Psoas muscle (tissue), 8 donors: Measurements from ENCODE around the gene DENND2C. TPM values are rescaled to one million over a fixed set of nuclear protein-coding genes. Genes with fewer than 3 reads are reported as not detected.

Source experiments
- ATAC-seq, 4 donors: fragments of 200-7000 bp; cut with Tn5 transposase; one replicate each; pipeline ENCODE4 v1.9.1; 2020; ENCODE audit warnings: moderate library complexity in 3 of 4, mild to moderate bottlenecking in 2 of 4
- DNase-seq, 2 donors: peaks; one replicate each; pipeline ENCODE4 v3.0.0-alpha.2; 2020
- H3K27ac ChIP-seq: fragments of 200-600 bp; one replicate; pipeline ENCODE4 v1.8.0; 2022
- H3K27me3 ChIP-seq, 3 donors: fragments of 200-600 bp in 1 of 3; one replicate each; pipeline versions ENCODE4 v1.6.1 to v1.8.0; 2013 to 2022; ENCODE audit warnings: low read length in 2 of 3, mild to moderate bottlenecking in 2 of 3, moderate library complexity in 1 of 3; ENCODE audit not compliant: insufficient read depth in 3 of 3
- H3K36me3 ChIP-seq, 2 donors: fragments of 200-600 bp in 1 of 2; one replicate each; pipeline versions ENCODE4 v1.6.1 to v1.8.0; 2013 to 2022; ENCODE audit warnings: low read depth in 1 of 2, mild to moderate bottlenecking in 1 of 2, moderate library complexity in 1 of 2; ENCODE audit not compliant: insufficient read depth in 1 of 2
- H3K4me1 ChIP-seq: fragments of 200-600 bp; one replicate; pipeline ENCODE4 v1.8.0; 2022
- H3K4me3 ChIP-seq: fragments of 200-600 bp; one replicate; pipeline ENCODE4 v1.8.0; 2022; ENCODE audit warnings: mild to moderate bottlenecking
- H3K9me3 ChIP-seq: fragments of 200-600 bp; one replicate; pipeline ENCODE4 v1.8.0; 2022
- WGBS, 3 donors: extraction: QIAGEN DNeasy Blood & Tissue Kit; methylation state at CpG; one replicate each; pipeline versions ENCODE4 v1.1.6 to v1.1.7; 2013; 5-methylcytosine and 5-hydroxymethylcytosine counted together
- intact Hi-C, 2 donors: fragments of 100-400 bp; cut with DNase I; formaldehyde crosslinking; loops; one replicate each; pipeline versions ENCODE4 v1.11.0 to v1.14.2; 2022
- polyA plus RNA-seq, 3 donors: library from polyadenylated mRNA; stranded (reverse); fragments of 200-250 nt; gene quantifications; one replicate each; pipeline ENCODE4 v1.2.3, GENCODE V29; 2013
- total RNA-seq, 4 donors: library from RNA; stranded (reverse); fragmentation: NEBNext Ultra II Directional in 2 of 4; extraction: Animal tissue kit (Norgen Biotek cat#: 25700) in 2 of 4; gene quantifications; one replicate each; pipeline versions ENCODE4 v1.2.1 to v1.2.4, GENCODE V29; 2021 to 2023
- TF ChIP-seq, protein P1 (sequence below): fragments of 200-600 bp; IDR thresholded peaks from one replicate; pipeline ENCODE4 v1.8.0; 2022; ENCODE audit warnings: antibody characterized with exemption
- donor health status: healthy with polysubstance abuse.
- donor health status: DM: no; HTN: no; CAD: no; lungs with moderate emphysema.
- donor health status: Bipolar disorder and iron deficiency.
- donor health status: healthy.
- donor health status: DM: yes; HTN: yes; CAD: no.
- donor health status: DM: no; HTN: no; CAD: no.
- donor health status: DM: no; HTN: no; CAD: no.
- donor health status: DM: yes; HTN: yes; CAD: no.

The DENND2C gene
- total and polyA plus RNA-seq, 7 donors = 1.4 to 18.3 (median 13.3) TPM

DNA sequence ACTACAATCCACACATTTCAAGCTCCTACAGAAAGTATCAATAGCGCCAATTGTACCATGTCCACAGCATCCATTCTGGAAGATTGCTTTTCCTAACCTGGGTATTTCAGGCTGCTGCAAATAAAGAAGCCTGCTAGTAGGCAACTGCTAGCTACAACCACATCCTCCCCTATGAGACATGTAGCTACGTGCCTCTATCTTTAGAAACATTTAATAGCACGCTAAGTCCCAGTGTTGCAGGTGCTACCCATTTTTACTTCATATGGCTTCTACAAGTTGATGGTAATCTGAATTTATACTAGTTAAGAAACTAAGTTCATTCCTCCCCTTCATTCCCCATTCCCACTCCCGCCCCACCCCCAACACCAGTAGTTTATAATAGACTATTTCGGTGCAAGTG lies 32.9 kb upstream of the DENND2C start:
- DNase-seq = no peak
- Histone ChIP-seq H3K27ac (peak overlapping the region; percentile 94), H3K36me3 (peaks cover 2 to 29% of the 10 kb centered on the region in 2 donors), H3K4me3 (peak overlapping the region; percentile 17), H3K9me3 (no peaks in the 10 kb centered on the region), H3K4me1 (peaks cover 31% of the 10 kb centered on the region), H3K27me3 (no peaks in the 10 kb centered on the region)
- 35 to 58% (median 35%) methylated on average over 5 of the region's 5 CpGs for WGBS, 3 donors
- TF ChIP-seq, protein P1, sequence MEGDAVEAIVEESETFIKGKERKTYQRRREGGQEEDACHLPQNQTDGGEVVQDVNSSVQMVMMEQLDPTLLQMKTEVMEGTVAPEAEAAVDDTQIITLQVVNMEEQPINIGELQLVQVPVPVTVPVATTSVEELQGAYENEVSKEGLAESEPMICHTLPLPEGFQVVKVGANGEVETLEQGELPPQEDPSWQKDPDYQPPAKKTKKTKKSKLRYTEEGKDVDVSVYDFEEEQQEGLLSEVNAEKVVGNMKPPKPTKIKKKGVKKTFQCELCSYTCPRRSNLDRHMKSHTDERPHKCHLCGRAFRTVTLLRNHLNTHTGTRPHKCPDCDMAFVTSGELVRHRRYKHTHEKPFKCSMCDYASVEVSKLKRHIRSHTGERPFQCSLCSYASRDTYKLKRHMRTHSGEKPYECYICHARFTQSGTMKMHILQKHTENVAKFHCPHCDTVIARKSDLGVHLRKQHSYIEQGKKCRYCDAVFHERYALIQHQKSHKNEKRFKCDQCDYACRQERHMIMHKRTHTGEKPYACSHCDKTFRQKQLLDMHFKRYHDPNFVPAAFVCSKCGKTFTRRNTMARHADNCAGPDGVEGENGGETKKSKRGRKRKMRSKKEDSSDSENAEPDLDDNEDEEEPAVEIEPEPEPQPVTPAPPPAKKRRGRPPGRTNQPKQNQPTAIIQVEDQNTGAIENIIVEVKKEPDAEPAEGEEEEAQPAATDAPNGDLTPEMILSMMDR = no peak
- intact Hi-C loops = no loop called here
- peak; percentile 74 to 91 (median 88) for ATAC-seq

- H3K4me3 ChIP-seq = no peak overlapping the region
- H3K4me1 ChIP-seq = peaks cover 31% of the 10 kb centered on the region
- intact Hi-C loops = no loop called here
- no peaks in the 10 kb centered on the region for H3K27me3 ChIP-seq
- H3K27ac ChIP-seq = peak overlapping the region; percentile 94
- H3K36me3 ChIP-seq = peaks cover 0 to 21% of the 10 kb centered on the region in 2 donors
- no peaks in the 10 kb centered on the region for H3K9me3 ChIP-seq
- 17 to 21% (median 18%) methylated on average over 2 of the region's 2 CpGs for WGBS, 3 donors
- TF ChIP-seq, protein P1 = no peak
- peak in 3 of 4 donors; percentile 39 to 53 (median 44) for ATAC-seq
- DNase-seq = no peak
Measured at GRCh38 chr1:114701931-114702330, 32.1 kb upstream of the DENND2C start.

DNA sequence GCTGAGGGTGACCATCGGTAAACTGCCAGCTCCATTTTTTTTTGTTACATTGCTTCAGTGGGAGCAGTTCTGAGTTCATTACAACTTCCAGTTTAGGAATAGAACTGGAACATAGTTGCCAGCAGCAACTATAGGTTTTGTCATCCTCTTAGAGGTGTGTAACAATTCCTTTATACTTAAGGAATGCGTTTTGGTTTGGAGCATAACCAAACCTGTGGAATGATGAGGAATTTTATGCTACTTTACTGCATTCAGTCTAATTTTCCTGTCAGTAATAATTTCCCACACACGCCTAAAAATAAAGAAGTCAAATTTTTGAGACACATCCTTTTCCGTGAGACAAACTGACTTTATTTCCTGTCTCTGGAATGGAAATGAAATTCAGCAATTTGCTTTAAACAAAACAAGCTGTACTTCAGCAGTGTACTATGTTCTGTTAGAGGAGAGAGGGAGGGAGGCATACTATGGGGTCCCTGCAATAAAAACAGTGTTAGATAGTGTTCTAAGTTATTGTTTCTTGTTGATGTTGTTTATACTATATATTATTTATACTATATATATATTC lies 30.3 kb upstream of the DENND2C start:
- H3K27me3 ChIP-seq = no peaks in the 10 kb centered on the region
- no peak for DNase-seq
- intact Hi-C loops = no loop called here
- peaks cover 0 to 4% of the 10 kb centered on the region in 2 donors for H3K36me3 ChIP-seq
- H3K4me3 ChIP-seq = no peak overlapping the region
- WGBS, 3 donors = 51 to 64% (median 53%) methylated on average over 4 of the region's 4 CpGs
- peaks cover 38% of the 10 kb centered on the region for H3K4me1 ChIP-seq
- H3K27ac ChIP-seq = peak overlapping the region; percentile 94
- TF ChIP-seq, protein P1 = no peak
- no peaks in the 10 kb centered on the region for H3K9me3 ChIP-seq
- no peak for ATAC-seq

DNA sequence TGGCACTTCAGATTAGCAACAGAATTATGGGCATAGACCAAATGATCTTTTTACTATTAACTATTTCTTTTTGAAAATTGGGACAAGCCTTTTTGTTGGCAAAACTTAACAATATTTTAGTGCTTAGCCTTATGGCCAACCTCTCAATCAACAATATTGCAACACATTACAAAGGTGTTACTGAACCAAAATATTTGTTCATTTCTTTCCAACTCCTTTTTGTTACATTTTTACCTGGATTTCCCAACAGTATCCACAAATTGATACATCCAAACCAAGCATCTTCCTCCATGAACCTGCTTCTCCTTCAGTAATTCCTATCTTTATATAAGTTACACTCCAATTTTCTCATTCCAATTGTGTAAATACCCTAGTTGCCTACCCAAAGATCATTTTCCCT lies 27.0 kb upstream of the DENND2C start:
- Histone ChIP-seq H3K36me3 (peaks cover 0 to 8% of the 10 kb centered on the region in 2 donors), H3K27me3 (no peaks in the 10 kb centered on the region), H3K4me3 (no peak overlapping the region), H3K4me1 (peaks cover 21% of the 10 kb centered on the region), H3K27ac (peak overlapping the region; percentile 94), H3K9me3 (no peaks in the 10 kb centered on the region)
- DNase-seq (no peak), ATAC-seq (no peak)
- intact Hi-C loops = no loop called here
- TF ChIP-seq, protein P1 = no peak
